HepG2 (cell line): ENCODE results near the gene SMARCB1. TPM values are rescaled to one million over a fixed set of nuclear protein-coding genes. Genes with fewer than 3 reads are reported as not detected.

ENCODE experiments used
- ATF4 ChIP-seq, 2 experiments: fragments of 450-650 bp in 1 of 2; sonication (generic) in 1 of 2; formaldehyde crosslinking; IDR thresholded peaks; 2 replicates each; pipeline versions ENCODE4 v1.5.0 to v1.8.0; 2020 to 2022; ENCODE audit warnings: mild to moderate bottlenecking in 1 of 2, missing genetic modification reagents in 1 of 2
- DNMT1 ChIP-seq: sonication (generic); formaldehyde crosslinking; IDR thresholded peaks from 2 replicates; pipeline ENCODE4 v1.5.1; 2020; ENCODE audit warnings: mild to moderate bottlenecking, missing genetic modification reagents
- DPF2 ChIP-seq: sonication (generic); formaldehyde crosslinking; IDR thresholded peaks from 2 replicates; pipeline ENCODE4 v1.4.0; 2020; ENCODE audit warnings: mild to moderate bottlenecking, low read depth, missing genetic modification reagents, borderline replicate concordance
- LBX2 ChIP-seq: sonication (generic); formaldehyde crosslinking; IDR thresholded peaks from 2 replicates; pipeline ENCODE4 v1.5.0; 2020; ENCODE audit warnings: missing genetic modification reagents, mild to moderate bottlenecking, borderline replicate concordance
- NR0B2 ChIP-seq: sonication (generic); formaldehyde crosslinking; IDR thresholded peaks from 2 replicates; pipeline ENCODE4 v1.4.0; 2020; ENCODE audit warnings: mild to moderate bottlenecking, missing genetic modification reagents
- PHF5A ChIP-seq: IDR thresholded peaks from one replicate; pipeline ENCODE4 v1.6.1; 2018; ENCODE audit warnings: low read depth, missing genetic modification reagents; ENCODE audit not compliant: unreplicated experiment
- RFXANK ChIP-seq: IDR thresholded peaks from 2 replicates; pipeline ENCODE4 v1.6.1; 2016
- SALL1 ChIP-seq: sonication (generic); formaldehyde crosslinking; IDR thresholded peaks from 2 replicates; pipeline ENCODE4 v1.8.0; 2022; ENCODE audit warnings: mild to moderate bottlenecking, missing genetic modification reagents
- SMAD1 ChIP-seq: sonication (generic); formaldehyde crosslinking; IDR thresholded peaks from 2 replicates; pipeline ENCODE4 v1.4.0; 2020; ENCODE audit warnings: missing genetic modification reagents, low read depth, mild to moderate bottlenecking, borderline replicate concordance
- ZC3H13 ChIP-seq: sonication (generic); formaldehyde crosslinking; IDR thresholded peaks from 2 replicates; pipeline ENCODE4 v1.8.1; 2023; ENCODE audit warnings: mild to moderate bottlenecking, missing genetic modification reagents, moderate library complexity
- ZNF142 ChIP-seq: sonication (generic); formaldehyde crosslinking; IDR thresholded peaks from 2 replicates; pipeline ENCODE4 v1.4.0; 2020; ENCODE audit warnings: missing genetic modification reagents
- ZNF543 ChIP-seq: sonication (generic); formaldehyde crosslinking; IDR thresholded peaks from 2 replicates; pipeline ENCODE4 v1.4.0; 2020; ENCODE audit warnings: mild to moderate bottlenecking, missing genetic modification reagents
- polyA plus RNA-seq, 8 experiments: library from polyadenylated mRNA; depleted of rRNA in 3 of 8; stranded (reverse) in 7 of 8; unstranded in 1 of 8; fragments of >200 nt; fragmentation: Illumina TruSeq in 4 of 8; extraction: Trizol in 4 of 8; gene quantifications; 2 replicates each; pipeline versions ENCODE4 v1.2.1 to v1.2.3, GENCODE V29; 2011 to 2016; ENCODE audit warnings: low read depth in 4 of 8, missing spikeins in 1 of 8, mixed read lengths in 1 of 8; ENCODE audit not compliant: insufficient read depth in 1 of 8
- total RNA-seq, 5 experiments: library from RNA; depleted of rRNA; stranded (reverse); fragments of >200 nt; fragmentation: Illumina TruSeq; extraction: Trizol; gene quantifications; 2 replicates each; pipeline ENCODE4 v1.2.3, GENCODE V29; 2016; ENCODE audit warnings: low read depth in 1 of 5

The SMARCB1 gene
- total and polyA plus RNA-seq, 2 of the 13 experiments (the other 11 are each of a cell fraction or from before 2014, with no cell fraction given) = 74.0 to 166 TPM

GRCh38 chr22:23750367-23750713 lies 36.4 kb upstream of the SMARCB1 start (continued):
- no peak for TF ChIP-seq ZNF142 (CRISPR knock-in tag)
- no peak for TF ChIP-seq ATF4 (CRISPR knock-in tag; IDR thresholded peaks at IDR 0.05)
- TF ChIP-seq SALL1 = no peak
- no peak for TF ChIP-seq PHF5A (CRISPR knock-in tag)
- TF ChIP-seq ZC3H13 (CRISPR knock-in tag) = no peak
- no peak for TF ChIP-seq SMAD1
- TF ChIP-seq DPF2 (CRISPR knock-in tag) = no peak
- no peak for TF ChIP-seq ZNF543
- no peak for TF ChIP-seq DNMT1 (CRISPR knock-in tag)
- TF ChIP-seq RFXANK = no peak
- TF ChIP-seq LBX2 (CRISPR knock-in tag) = no peak
- TF ChIP-seq NR0B2 = no peak
- TF ChIP-seq, all 625 proteins: peak for 0
